GM12865 (cell line): ENCODE results near the gene ZFAND2A.
"Not testable (repeated sequence)": the region's sequence is repeated elsewhere in the genome, so short reads cannot be mapped to it uniquely, and the experiment has no call there.

Experiments used
- DNase-seq: peaks from one replicate; pipeline ENCODE4 v3.0.0; 2010; ENCODE audit warnings: low read depth
- H3K4me3 ChIP-seq: 2 replicates; pipeline ENCODE4 v1.5.1; 2011; ENCODE audit warnings: mild to moderate bottlenecking, low read depth, low read length, control low read depth
- TF ChIP-seq, protein P1 (sequence below): IDR thresholded peaks from 2 replicates; pipeline ENCODE4 v1.5.1; 2011; ENCODE audit warnings: low read length, control low read depth, low read depth, inconsistent platforms; ENCODE audit not compliant: insufficient read depth; ENCODE audit errors: missing control alignments

ZFAND2A gene

GRCh38 chr7:1120791-1121190 is 39.2 kb downstream of the ZFAND2A start:
- TF ChIP-seq, protein P1, sequence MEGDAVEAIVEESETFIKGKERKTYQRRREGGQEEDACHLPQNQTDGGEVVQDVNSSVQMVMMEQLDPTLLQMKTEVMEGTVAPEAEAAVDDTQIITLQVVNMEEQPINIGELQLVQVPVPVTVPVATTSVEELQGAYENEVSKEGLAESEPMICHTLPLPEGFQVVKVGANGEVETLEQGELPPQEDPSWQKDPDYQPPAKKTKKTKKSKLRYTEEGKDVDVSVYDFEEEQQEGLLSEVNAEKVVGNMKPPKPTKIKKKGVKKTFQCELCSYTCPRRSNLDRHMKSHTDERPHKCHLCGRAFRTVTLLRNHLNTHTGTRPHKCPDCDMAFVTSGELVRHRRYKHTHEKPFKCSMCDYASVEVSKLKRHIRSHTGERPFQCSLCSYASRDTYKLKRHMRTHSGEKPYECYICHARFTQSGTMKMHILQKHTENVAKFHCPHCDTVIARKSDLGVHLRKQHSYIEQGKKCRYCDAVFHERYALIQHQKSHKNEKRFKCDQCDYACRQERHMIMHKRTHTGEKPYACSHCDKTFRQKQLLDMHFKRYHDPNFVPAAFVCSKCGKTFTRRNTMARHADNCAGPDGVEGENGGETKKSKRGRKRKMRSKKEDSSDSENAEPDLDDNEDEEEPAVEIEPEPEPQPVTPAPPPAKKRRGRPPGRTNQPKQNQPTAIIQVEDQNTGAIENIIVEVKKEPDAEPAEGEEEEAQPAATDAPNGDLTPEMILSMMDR = no peak
- DNase-seq = no peak
- no peak overlapping the region for H3K4me3 ChIP-seq

- TF ChIP-seq, protein P1 = no peak
- H3K4me3 ChIP-seq = no peak overlapping the region
- no peak for DNase-seq
Observed at GRCh38 chr7:1119201-1119600, 40.8 kb downstream of the ZFAND2A start.

DNA sequence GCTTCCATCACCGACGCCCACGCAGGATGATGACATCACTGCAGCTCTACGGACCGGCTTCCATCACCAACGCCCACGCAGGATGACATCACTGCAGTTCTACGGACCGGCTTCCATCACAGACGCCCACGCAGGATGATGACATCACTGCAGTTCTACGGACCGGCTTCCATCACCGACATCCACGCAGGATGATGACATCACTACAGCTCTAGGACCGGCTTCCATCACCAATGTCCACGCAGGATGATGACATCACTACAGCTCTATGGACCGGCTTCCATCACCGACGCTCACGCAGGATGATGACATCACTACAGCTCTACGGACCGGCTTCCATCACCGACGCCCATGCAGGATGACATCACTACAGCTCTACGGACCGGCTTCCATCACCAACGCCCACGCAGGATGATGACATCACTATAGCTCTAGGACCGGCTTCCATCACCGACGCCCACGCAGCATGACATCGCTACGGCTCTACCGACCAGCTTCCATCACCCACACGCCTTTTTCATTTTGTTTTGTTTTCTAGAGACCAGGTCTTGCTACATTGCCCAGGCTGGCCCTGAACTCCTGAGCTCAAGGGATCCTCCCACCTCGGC is 42.6 kb downstream of the ZFAND2A start:
- no peak overlapping the region for H3K4me3 ChIP-seq
- TF ChIP-seq, protein P1 = no peak
- no peak for DNase-seq

DNA sequence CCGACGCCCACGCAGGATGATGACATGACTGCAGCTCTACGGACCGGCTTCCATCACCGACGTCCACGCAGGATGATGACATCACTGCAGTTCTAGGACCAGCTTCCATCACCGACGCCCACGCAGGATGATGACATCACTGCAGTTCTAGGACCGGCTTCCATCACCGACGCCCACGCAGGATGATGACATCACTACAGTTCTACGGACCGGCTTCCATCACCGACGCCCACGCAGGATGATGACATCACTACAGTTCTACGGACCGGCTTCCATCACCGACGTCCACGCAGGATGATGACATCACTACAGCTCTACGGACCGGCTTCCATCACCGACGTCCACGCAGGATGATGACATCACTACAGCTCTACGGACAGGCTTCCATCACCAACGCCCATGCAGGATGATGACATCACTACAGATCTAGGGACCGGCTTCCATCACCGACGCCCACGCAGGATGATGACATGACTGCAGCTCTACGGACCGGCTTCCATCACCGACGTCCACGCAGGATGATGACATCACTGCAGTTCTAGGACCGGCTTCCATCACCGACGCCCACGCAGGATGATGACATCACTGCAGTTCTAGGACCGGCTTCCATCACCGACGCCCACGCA is 43.5 kb downstream of the ZFAND2A start:
- not testable (repeated sequence) for H3K4me3 ChIP-seq, DNase-seq

DNA sequence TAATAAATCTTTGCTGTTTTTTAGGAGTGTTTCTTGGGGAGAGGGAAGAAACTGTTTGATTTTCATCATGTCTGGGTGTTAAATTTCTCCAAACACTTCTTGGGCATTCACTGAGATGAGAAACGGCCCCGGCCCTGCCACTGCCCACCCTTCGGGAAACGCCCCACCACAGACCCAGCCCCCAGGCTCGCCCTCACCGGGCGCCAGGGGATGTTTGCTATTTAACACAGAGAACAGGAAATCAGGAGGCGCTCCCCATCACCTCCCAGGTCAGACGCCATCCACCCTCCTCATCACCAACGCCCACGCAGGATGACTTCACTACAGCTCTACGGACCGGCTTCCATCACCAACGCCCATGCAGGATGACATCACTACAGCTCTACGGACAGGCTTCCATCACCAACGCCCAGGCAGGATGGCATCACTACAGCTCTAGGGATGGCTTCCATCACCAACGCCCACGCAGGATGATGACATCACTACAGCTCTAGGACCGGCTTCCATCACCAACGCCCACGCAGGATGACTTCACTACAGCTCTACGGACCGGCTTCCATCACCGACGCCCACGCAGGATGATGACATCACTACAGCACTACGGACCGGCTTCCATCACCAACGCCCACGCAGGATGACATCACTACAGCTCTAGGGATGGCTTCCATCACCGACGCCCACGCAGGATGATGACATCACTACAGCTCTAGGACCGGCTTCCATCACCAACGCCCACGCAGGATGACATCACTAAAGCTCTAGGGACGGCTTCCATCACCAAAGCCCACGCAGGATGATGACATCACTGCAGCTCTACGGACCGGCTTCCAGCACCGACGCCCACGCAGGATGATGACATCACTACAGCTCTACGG is 44.6 kb downstream of the ZFAND2A start:
- DNase-seq = not testable (repeated sequence)

GRCh38 chr7:1114505-1114904 is 45.5 kb downstream of the ZFAND2A start:
- TF ChIP-seq, protein P1 = no peak
- H3K4me3 ChIP-seq = no peak overlapping the region
- DNase-seq = no peak

More for the DNA sequence above, 44.6 kb downstream of the ZFAND2A start:
- H3K4me3 ChIP-seq = not testable (repeated sequence)

- TF ChIP-seq, protein P1 = no peak
- no peak for DNase-seq
- H3K4me3 ChIP-seq = no peak overlapping the region
Observed at GRCh38 chr7:1114088-1114487, 45.9 kb downstream of the ZFAND2A start.
